Testis (tissue), 3 donors: ENCODE measurements around the gene CDH13. TPM values are rescaled to one million over a fixed set of nuclear protein-coding genes. Genes with fewer than 3 reads are reported as not detected.

ENCODE experiments used
- DNase-seq: peaks from one replicate; pipeline ENCODE4 v3.0.0-alpha.2; 2019
- H3K27ac ChIP-seq, 2 donors: fragments of 200-600 bp; sonication (generic); one replicate each; pipeline ENCODE4 v1.5.1; 2019
- H3K27me3 ChIP-seq: fragments of 200-600 bp; sonication (generic); one replicate; pipeline ENCODE4 v1.5.1; 2019
- H3K36me3 ChIP-seq: fragments of 200-600 bp; sonication (generic); one replicate; pipeline ENCODE4 v1.5.1; 2017; ENCODE audit warnings: low read depth; ENCODE audit errors: missing control alignments
- H3K4me1 ChIP-seq: fragments of 200-600 bp; sonication (generic); one replicate; pipeline ENCODE4 v1.5.1; 2019
- H3K4me3 ChIP-seq, 2 donors: fragments of 200-600 bp; sonication (generic); one replicate each; pipeline ENCODE4 v1.5.1; 2017 to 2019
- H3K9me3 ChIP-seq: fragments of 200-600 bp; sonication (generic); one replicate; pipeline ENCODE4 v1.5.1; 2017
- CTCF ChIP-seq, 3 experiments: fragments of 450-650 bp in 2 of 3; fragments of 200-600 bp in 1 of 3; sonication (generic) in 1 of 3; IDR thresholded peaks; one replicate each; pipeline ENCODE4 v1.5.1; 2016 to 2019; ENCODE audit warnings: antibody characterized with exemption in 3 of 3, mild to moderate bottlenecking in 2 of 3, moderate library complexity in 1 of 3
- POLR2A ChIP-seq: fragments of 450-650 bp; IDR thresholded peaks from one replicate; pipeline ENCODE4 v1.6.1; 2017; ENCODE audit warnings: antibody characterized with exemption, mild to moderate bottlenecking, moderate library complexity
- WGBS, 2 donors: methylation state at CpG; one replicate each; pipeline ENCODE4 v1.1.5; 2018; 5-methylcytosine and 5-hydroxymethylcytosine counted together
- intact Hi-C: fragments of 100-400 bp; cut with DNase I; formaldehyde crosslinking; loops from one replicate; pipeline ENCODE4 v1.15.1; 2023; ENCODE audit warnings: low total_unique reads
- polyA plus RNA-seq: library from polyadenylated mRNA; stranded (reverse); fragments of 350-450 nt; fragmentation: Illumina TruSeq; extraction: RNeasy Lipid Tissue Mini Kit (QIAGEN cat#74804); gene quantifications from one replicate; pipeline ENCODE4 v1.2.3, GENCODE V29; 2014; ENCODE audit warnings: low read depth, low replicate concordance; ENCODE audit not compliant: insufficient read depth
- total RNA-seq, 2 donors: library from RNA; depleted of rRNA; stranded (reverse); fragments of >200 nt; gene quantifications; one replicate each; pipeline ENCODE4 v1.2.3, GENCODE V29; 2016

Gene CDH13
- total and polyA plus RNA-seq, 3 donors from 2014 or later: 1.2 to 11.1 (median 2.0) TPM

DNA sequence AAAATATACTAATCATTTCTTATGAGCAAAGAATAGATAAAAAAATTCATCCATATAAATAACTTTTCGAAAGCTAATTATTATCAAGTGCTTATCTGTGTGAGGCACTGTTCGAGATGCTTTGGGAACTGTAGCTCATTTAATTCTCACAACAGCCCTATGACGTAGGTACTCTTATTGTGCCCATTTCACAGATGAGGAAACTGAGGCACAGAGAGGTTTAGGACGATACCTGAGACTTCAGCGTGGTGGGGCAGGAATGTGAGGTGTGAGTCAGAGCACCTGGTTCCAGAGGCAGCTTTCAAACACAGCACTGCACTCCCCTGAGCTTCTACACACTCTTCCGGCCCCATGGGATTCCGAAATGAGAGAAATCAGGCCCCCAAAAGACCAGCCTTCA is 995.2 kb downstream of the CDH13 start:
- DNase-seq: no peak
- TF ChIP-seq CTCF (IDR thresholded peaks at IDR 0.05) (no peak), POLR2A (no peak)
- Histone ChIP-seq H3K36me3 (no peaks in the 10 kb centered on the region), H3K4me1 (no peaks in the 10 kb centered on the region), H3K9me3 (no peaks in the 10 kb centered on the region), H3K27ac (no peak overlapping the region), H3K4me3 (no peak overlapping the region), H3K27me3 (no peaks in the 10 kb centered on the region)
- 87 to 88% methylated on average over 7 of the region's 7 CpGs for whole genome bisulfite sequencing, 2 donors
- intact Hi-C loops: no loop called here

DNA sequence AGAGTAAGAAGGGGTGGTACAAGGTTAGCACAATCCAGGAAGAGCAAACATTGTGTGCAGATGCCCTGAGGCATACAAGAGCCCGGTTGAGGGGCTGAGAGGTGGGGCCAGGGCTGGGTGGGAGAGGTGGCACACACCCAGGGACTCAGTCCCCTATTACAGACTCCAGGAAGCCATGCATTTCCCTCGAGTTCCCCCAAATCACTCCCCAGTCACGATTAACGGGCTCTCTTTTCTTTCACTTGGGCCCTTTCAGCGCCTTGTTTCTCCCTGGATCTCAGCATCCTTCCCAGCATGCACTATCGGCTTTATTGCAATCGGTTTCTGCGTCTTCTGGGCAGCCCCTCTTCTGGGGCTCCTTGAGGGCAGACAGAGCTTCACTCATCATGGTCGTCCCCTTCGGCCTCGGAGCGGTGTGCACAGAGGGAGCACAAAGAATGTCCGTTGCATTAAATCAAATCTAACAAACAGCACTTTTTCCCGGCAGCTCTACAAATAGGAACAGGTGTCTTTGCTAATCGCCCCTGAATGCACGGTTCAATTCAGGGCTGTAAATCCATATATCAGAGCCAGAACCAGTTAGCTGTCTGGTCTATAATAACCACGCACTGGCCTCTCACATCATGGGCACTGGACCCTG is 996.4 kb downstream of the CDH13 start:
- 58 to 66% methylated on average over 16 to 17 of the region's 17 CpGs for WGBS, 2 donors
- no peaks in the 10 kb centered on the region for H3K9me3 ChIP-seq
- H3K27ac ChIP-seq: no peak overlapping the region
- no peaks in the 10 kb centered on the region for H3K4me1 ChIP-seq
- DNase-seq: no peak
- H3K4me3 ChIP-seq: no peak overlapping the region
- TF ChIP-seq CTCF (IDR thresholded peaks at IDR 0.05): no peak
- no peaks in the 10 kb centered on the region for H3K36me3 ChIP-seq
- intact Hi-C loops: no loop called here
- H3K27me3 ChIP-seq: no peaks in the 10 kb centered on the region

DNA sequence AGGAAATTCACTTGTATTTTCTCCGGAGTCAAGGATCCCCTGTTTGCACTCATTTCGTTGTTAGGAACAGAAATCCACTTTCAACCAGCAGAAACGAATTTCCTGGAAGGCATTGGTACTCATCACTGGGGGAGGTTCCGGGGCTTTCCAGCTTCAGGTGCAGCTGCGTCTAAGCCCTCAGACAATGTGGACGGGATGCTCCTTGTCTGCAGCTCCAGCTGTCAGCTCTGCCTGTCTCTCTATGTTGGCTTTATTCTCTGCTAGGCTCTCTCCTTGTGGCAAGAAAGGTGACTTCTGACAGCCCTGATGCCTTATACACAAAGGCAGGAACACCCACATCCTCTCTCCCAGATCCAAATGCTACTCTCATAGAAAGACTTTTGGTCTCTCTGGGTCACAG is 997.1 kb downstream of the CDH13 start:
- Histone ChIP-seq H3K27ac (no peak overlapping the region), H3K4me3 (no peak overlapping the region), H3K9me3 (no peaks in the 10 kb centered on the region), H3K36me3 (no peaks in the 10 kb centered on the region), H3K4me1 (no peaks in the 10 kb centered on the region), H3K27me3 (no peaks in the 10 kb centered on the region)
- 74 to 75% methylated on average over 6 of the region's 6 CpGs for WGBS, 2 donors
- no peak for DNase-seq
- no peak for TF ChIP-seq POLR2A
- TF ChIP-seq CTCF (IDR thresholded peaks at IDR 0.05): no peak
- intact Hi-C loops: no loop called here

- DNase-seq: no peak
- WGBS, 2 donors: 87 to 91% methylated on average over 10 to 11 of the region's 11 CpGs
- no peak overlapping the region for H3K4me3 ChIP-seq
- H3K9me3 ChIP-seq: no peaks in the 10 kb centered on the region
- no peak for TF ChIP-seq POLR2A
- TF ChIP-seq CTCF (IDR thresholded peaks at IDR 0.05): no peak
- intact Hi-C loops: no loop called here
- H3K36me3 ChIP-seq: no peaks in the 10 kb centered on the region
- no peaks in the 10 kb centered on the region for H3K4me1 ChIP-seq
- no peaks in the 10 kb centered on the region for H3K27me3 ChIP-seq
- H3K27ac ChIP-seq: no peak overlapping the region
Observed at GRCh38 chr16:83624429-83625120, 997.8 kb downstream of the CDH13 start.

GRCh38 chr16:83626204-83626603 is 999.4 kb downstream of the CDH13 start:
- DNase-seq: no peak
- Histone ChIP-seq H3K36me3 (no peaks in the 10 kb centered on the region), H3K4me3 (no peak overlapping the region), H3K27ac (no peak overlapping the region), H3K9me3 (no peaks in the 10 kb centered on the region), H3K4me1 (no peaks in the 10 kb centered on the region), H3K27me3 (no peaks in the 10 kb centered on the region)
- 88 to 90% methylated on average over 13 of the region's 13 CpGs for WGBS, 2 donors
- intact Hi-C loops: no loop called here
- TF ChIP-seq CTCF (IDR thresholded peaks at IDR 0.05) (no peak), POLR2A (no peak)
